ENCODE data around the gene ADAMTS5.

The ADAMTS5 gene

GRCh38 chr21:26962621-26963181 lies 4.2 kb downstream of the ADAMTS5 start:
- no peak overlapping the region for H3K4me3 ChIP-seq (ENCODE audit: insufficient read depth, low read length, poor library complexity, severe bottlenecking)
- no peak overlapping the region for H2AFZ ChIP-seq (ENCODE audit: low read depth, low read length, severe bottlenecking)
- no peaks in the 10 kb centered on the region for H3K27me3 ChIP-seq (ENCODE audit: low read length)
- TF ChIP-seq, protein P1, sequence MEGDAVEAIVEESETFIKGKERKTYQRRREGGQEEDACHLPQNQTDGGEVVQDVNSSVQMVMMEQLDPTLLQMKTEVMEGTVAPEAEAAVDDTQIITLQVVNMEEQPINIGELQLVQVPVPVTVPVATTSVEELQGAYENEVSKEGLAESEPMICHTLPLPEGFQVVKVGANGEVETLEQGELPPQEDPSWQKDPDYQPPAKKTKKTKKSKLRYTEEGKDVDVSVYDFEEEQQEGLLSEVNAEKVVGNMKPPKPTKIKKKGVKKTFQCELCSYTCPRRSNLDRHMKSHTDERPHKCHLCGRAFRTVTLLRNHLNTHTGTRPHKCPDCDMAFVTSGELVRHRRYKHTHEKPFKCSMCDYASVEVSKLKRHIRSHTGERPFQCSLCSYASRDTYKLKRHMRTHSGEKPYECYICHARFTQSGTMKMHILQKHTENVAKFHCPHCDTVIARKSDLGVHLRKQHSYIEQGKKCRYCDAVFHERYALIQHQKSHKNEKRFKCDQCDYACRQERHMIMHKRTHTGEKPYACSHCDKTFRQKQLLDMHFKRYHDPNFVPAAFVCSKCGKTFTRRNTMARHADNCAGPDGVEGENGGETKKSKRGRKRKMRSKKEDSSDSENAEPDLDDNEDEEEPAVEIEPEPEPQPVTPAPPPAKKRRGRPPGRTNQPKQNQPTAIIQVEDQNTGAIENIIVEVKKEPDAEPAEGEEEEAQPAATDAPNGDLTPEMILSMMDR (IDR thresholded peaks at IDR 0.05; ENCODE audit: insufficient read depth, low read length, poor library complexity, severe bottlenecking) = no peak
- no peak for TF ChIP-seq EZH2phosphoT487 (conservative IDR thresholded peaks at IDR 0.05; ENCODE audit: low read length)
- H3K36me3 ChIP-seq (ENCODE audit: low read length) = no peaks in the 10 kb centered on the region
- no peaks in the 10 kb centered on the region for H4K20me1 ChIP-seq (ENCODE audit: low read depth, low read length)
- no peak overlapping the region for H3K4me2 ChIP-seq (ENCODE audit: low read depth, low read length, poor library complexity, severe bottlenecking)
- no peaks in the 10 kb centered on the region for H3K79me2 ChIP-seq (ENCODE audit: insufficient read depth, low read length)
- H3F3A ChIP-seq (ENCODE audit: insufficient read depth) = no peaks in the 10 kb centered on the region
- H3K9me3 ChIP-seq (ENCODE audit: insufficient read depth, low read length) = no peaks in the 10 kb centered on the region
- no peak overlapping the region for H3K27ac ChIP-seq (ENCODE audit: low read depth, low read length)
- H3K9ac ChIP-seq (ENCODE audit: low read length) = no peak overlapping the region
- no peaks in the 10 kb centered on the region for H3K9me2 ChIP-seq (replicated peaks; ENCODE audit: insufficient read depth, low read length)

GRCh38 chr21:26961698-26962097 lies 5.2 kb downstream of the ADAMTS5 start:
- Histone ChIP-seq H3F3A (ENCODE audit: insufficient read depth) (no peaks in the 10 kb centered on the region), H3K27me3 (ENCODE audit: low read length) (no peaks in the 10 kb centered on the region), H3K27ac (ENCODE audit: low read depth, low read length) (no peak overlapping the region), H3K9me2 (replicated peaks; ENCODE audit: insufficient read depth, low read length) (no peaks in the 10 kb centered on the region), H3K4me2 (ENCODE audit: low read depth, low read length, poor library complexity, severe bottlenecking) (no peak overlapping the region), H3K79me2 (ENCODE audit: insufficient read depth, low read length) (no peaks in the 10 kb centered on the region), H3K4me3 (ENCODE audit: insufficient read depth, low read length, poor library complexity, severe bottlenecking) (no peak overlapping the region), H2AFZ (ENCODE audit: low read depth, low read length, severe bottlenecking) (no peak overlapping the region), H3K9ac (ENCODE audit: low read length) (no peak overlapping the region), H3K36me3 (ENCODE audit: low read length) (no peaks in the 10 kb centered on the region), H4K20me1 (ENCODE audit: low read depth, low read length) (no peaks in the 10 kb centered on the region), H3K9me3 (ENCODE audit: insufficient read depth, low read length) (no peaks in the 10 kb centered on the region)
- no peak for TF ChIP-seq EZH2phosphoT487 (conservative IDR thresholded peaks at IDR 0.05; ENCODE audit: low read length)
- TF ChIP-seq, protein P1 (IDR thresholded peaks at IDR 0.05; ENCODE audit: insufficient read depth, low read length, poor library complexity, severe bottlenecking) = no peak

DNA sequence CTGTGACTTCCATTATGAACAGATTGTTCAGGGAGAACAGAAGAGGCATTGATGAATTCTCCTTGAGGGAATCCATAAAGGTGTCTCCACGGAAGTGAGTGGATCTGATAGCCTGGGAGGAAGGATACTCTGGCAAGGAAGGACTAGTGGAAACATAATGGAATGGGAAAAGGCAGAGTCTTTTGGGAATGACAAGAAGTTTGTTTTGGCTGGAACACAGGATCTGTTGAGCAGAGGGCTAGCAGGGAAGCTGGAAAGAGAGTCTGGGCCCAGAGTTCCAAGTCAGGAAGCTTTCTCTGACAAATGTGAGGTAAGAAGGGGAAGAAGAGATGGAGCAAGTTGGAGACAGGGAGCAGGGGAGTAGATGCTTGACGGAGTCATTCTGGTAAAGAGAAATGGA lies 8.1 kb downstream of the ADAMTS5 start:
- no peak overlapping the region for H3K27ac ChIP-seq (ENCODE audit: low read depth, low read length)
- H2AFZ ChIP-seq (ENCODE audit: low read depth, low read length, severe bottlenecking) = no peak overlapping the region
- TF ChIP-seq, protein P1 (IDR thresholded peaks at IDR 0.05; ENCODE audit: insufficient read depth, low read length, poor library complexity, severe bottlenecking) = no peak
- TF ChIP-seq EZH2phosphoT487 (conservative IDR thresholded peaks at IDR 0.05; ENCODE audit: low read length) = no peak
- no peak overlapping the region for H3K4me2 ChIP-seq (ENCODE audit: low read depth, low read length, poor library complexity, severe bottlenecking)
- no peaks in the 10 kb centered on the region for H3K9me2 ChIP-seq (replicated peaks; ENCODE audit: insufficient read depth, low read length)
- no peak overlapping the region for H3K9ac ChIP-seq (ENCODE audit: low read length)
- H3F3A ChIP-seq (ENCODE audit: insufficient read depth) = no peaks in the 10 kb centered on the region
- no peaks in the 10 kb centered on the region for H4K20me1 ChIP-seq (ENCODE audit: low read depth, low read length)
- H3K9me3 ChIP-seq (ENCODE audit: insufficient read depth, low read length) = no peaks in the 10 kb centered on the region
- no peaks in the 10 kb centered on the region for H3K36me3 ChIP-seq (ENCODE audit: low read length)
- H3K4me3 ChIP-seq (ENCODE audit: insufficient read depth, low read length, poor library complexity, severe bottlenecking) = no peak overlapping the region
- H3K79me2 ChIP-seq (ENCODE audit: insufficient read depth, low read length) = no peaks in the 10 kb centered on the region
- H3K27me3 ChIP-seq (ENCODE audit: low read length) = no peaks in the 10 kb centered on the region
